Activated CD4-positive, alpha-beta T cell treated with anti-CD3 and anti-CD28 coated beads, Interleukin-2, amount 50 U/mL, for 24 hours (primary cell): ENCODE results near the gene GIT1.

Experiments used
- DNase-seq, 2 donors: peaks; one replicate each; pipeline ENCODE4 v3.0.0-alpha.2; 2020; ENCODE audit warnings: low read depth in 1 of 2, low spot score in 1 of 2

The GIT1 gene

DNA sequence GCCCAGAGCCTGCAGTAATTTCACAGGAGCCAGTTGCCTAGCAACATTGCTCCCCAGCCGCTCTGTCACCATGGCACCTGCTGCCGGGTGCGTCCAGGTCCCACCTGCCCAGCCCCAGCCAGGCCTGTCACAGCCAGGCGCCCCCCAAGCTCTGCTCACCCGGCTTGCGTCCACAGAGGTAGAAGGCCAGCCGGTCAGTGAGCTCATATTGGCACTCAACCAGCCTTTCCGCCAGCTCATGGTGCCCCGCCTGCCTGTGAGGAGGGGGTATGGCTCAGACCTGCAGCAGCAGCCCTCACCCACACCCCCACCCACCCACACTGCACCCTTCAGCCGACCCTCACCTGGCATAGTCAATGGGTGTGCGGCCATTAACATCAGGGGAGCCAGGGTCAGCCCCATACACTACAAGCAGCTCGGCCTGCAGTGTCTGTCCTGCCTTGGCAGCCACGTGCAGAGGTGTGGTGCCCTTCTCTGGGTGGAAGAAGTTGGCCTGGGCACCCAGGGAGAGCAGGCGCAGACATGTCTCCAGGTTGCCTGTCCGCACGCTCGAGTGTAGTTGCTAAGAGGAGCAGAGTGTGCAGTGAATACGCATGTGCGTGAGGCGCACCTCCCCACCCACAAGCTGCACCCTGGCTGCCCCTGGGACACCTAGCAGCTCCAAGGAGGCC is 7.7 kb downstream of the GIT1 start:
- no peak for DNase-seq

DNA sequence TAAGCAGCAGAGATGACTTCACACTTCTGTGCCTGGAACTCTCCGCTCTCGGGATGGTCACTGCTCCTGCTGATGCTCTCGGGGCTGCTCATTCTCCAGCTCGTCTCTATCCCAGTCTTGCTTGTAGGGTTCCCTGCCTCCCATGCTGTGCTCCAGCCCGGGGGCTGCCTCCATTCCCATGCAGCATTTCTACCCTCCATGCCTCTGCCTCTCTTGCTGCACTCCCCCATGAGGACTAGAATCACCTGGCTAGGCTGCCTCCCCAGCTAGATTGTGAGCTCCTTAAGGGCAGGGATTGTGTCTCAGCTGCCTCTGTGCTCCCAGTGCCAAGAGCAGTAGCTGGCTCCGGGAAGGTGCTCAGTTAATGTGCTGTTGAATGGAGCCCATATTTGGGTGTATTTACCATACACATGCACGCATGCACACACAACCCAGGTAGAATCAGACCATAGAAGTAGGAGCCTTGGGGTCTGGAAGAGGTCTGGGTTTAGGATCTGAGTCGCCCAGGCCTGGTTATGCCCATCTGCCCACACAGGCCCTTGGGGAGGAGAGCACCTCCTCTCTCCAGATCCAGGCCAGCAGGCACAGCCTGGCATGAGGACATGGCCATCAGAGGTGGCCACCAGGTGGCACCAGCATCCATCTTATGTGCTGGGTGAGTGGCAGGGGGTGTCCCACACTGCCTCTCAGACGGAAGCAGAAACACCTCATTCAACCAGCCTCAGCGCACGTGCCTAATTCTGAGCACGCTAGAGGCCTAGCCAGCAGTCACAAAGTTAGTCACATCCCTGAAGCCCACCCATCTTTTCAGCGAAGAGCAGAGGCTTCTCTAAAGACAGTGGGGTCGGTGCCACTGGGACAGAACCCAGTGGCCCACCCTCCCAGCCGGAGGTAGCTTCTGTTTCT is 9.3 kb downstream of the GIT1 start:
- DNase-seq, result peak; percentile 78 to 88

DNA sequence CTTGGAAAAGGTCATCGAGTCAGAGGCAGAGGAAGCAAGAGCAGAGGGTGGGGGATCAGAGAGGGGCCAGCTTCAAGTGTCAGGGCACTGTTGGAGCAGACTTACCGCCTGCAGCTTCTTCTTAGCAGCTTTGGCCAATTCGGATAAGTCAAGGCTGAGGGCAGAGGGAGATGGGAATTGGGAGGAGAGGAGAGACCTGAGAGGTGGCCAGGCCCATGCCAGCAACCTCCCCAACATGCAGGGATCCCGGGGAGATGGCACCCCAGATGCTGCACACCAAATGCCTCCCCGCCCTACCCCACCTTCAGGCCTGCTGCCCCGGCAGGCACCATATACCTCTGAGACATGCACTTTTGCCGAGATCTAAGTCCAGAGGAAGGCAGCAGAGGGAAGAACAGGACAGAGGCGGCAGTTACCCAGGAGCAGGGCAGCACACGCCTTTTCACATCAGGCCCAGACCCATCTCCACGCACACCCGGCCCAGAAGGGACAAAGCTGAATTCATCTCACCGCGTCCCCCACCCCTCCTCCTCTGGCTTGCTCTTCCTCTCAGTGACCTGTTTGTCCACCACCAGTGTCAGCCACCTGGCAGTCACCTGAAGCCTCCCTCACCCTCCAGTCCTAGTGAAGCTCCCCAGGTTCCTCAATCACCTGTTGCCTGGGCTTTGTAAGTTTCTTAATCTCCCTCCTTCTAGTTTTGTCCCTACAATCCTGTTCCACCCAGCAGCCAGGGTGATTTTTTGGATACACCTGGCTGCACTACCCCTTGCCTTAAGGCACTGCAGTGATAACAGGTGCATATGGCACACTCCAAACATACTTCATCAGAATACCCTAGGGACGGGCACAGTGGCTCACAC is 10.6 kb downstream of the GIT1 start:
- no peak for DNase-seq

DNA sequence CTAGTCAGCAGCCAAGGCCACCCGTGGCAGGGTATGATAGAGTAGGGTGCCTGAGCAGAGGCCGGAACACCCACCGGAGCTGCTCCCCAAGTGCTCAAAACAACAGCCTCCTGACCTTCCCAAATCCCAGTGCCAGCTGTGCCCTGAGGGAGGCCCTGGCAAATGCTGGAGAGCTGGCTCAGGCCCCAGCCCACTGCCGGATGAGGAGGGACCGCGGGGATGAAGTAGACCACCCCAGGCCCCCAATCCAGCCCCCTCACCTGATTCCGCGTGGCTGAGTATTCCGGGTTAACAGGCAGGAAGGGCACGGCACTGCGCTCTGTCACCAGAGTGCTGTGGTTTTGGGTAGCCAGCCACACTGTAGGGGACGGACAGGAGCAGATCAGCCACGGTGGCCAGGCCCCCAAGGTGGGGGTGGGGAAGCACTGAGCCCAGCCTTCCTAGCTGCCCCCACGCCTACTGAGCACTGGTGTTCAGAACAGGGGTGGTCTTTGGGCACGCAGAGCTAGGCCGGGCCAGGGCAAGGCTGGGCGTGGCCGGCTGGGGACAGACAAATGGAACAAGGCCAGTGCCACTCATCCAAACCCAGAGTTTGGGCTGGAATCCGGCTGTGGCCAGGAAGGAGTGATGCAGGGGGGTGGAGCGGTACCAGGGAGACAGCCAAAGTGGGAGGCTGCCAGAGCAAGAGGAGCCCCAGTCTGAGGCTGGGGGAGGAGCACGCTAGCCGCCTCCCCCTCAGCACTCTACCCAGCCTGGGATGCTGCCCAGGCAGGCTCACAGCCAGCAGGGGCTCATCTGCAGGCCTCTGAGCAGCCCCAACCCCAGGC is 11.8 kb downstream of the GIT1 start:
- DNase-seq, result no peak

DNA sequence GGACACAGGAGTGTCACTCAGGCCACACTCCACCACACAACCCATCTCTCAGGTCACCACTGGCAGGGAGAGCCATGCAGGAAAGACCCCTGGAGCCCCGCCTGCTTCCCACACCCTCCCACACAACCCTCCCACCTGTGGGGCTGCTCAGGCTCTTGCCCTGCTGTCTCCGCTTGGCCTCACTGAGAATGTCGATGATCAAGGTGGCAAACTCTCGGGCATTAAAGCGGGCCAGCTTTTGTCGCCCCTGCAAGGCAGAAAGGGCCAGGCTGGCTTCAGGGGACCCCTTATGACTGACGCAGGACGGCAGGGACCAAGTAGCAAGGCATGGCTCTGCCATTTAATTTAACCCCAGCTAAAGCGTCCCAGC is 12.5 kb downstream of the GIT1 start:
- no peak for DNase-seq

DNA sequence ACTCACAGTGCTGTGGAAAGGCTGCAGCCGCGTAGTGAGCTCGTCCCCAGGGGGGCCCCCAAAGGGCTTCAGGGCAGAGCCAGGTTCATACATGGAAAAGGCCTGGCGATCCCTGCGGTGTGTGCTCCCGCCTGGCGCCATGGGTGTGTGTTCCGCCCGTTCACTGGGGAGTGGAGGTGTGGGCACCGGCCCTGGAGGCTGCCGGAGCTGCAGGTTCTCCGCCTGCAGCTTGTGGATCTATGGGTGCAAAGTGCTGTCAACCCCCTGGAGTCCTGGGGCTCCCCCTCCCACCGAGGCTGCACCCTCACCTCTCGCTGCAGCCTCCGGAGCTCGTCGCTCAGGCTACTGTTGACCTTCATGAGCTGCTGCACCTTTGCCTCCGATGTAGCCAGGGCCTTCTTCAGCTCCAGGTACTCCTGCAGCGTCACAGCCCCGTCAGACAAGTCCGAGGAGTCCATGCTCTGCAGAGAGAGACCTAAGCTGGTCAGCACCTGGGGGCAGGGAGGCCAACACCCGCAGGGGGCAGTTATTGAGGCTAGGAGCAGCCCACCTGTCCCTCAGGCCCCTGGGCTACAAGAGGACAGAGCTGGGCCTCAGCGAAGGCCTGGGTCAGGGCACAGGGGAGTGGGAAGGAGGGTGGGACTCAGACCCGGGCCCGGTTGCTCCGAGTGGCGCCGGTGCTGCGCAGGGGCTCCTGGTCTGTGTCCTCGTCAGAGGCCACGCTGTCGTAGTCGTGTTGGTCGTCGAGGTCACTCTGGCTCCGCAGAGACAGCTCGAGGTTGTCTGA is 13.0 kb downstream of the GIT1 start:
- DNase-seq, result no peak

DNA sequence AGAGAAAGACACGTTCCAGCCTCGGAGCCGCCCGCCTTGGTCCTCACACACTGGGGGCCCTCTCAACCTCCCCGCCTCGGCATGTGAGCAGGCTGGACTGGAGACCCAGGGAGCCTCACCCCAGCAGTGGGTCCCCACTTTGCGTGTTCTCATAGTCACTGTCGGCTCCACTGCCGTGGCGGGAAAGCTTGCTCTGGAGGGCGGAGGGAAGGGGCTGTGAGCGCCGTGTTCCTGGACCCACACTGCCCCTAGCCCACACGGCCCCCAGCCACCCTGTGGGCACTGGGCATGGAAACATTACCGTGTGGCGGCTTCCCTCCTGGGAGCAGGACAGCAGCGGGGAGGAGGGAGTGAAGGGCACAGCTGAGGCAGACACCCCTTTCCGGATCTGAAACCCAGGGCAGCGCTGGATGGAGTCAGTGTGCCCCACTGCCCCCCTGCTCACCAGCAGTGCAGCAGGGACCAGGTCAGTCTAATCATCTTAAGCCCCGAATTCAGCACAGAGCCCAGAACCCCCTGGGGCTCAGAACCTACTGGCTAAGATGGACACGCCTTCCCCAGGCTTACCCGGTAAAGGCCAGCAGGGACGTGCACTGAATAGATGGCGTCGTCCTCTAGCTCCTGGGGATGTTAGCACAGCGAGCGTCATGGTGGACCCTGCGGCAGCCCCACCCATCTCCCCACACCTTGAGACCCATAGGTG is 13.8 kb downstream of the GIT1 start:
- DNase-seq, result no peak

DNA sequence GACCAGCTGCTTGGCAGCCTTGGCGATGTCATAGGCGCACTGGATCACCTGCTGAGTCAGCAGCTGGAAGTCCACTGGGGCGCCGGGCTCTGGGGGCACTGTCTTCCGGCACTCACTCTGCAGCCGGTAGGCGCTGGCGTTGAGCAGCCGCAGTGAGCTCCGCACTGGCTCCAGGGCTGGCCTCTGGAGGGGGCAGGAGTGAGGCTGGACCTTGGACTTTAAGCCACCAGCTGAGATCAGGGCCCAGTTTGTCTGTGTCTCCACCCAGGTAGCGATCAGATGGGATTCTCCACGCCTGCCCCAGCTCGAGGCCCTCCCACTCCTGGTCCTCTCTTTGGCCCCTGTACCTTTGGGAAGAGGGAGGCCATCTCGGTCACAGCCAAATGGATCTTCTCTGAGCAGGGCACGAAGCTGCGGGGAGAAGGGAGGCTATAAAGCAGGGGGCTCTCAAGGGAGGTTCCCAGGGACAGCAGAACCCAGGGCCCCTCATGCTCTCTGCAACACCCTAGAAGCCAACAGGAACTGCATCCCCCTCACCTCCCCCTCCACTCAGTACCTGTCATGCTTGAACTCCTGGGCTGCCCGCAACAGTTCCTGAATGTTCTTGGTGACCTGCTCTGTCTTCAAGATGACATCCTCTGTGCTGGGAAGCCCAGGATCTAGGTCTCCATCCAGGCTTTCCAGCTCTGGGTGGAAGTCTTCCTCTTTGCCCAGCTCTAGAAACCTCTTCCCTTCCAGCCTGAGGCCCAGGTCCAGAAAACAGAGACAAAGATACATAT is 14.5 kb downstream of the GIT1 start:
- no peak for DNase-seq

DNA sequence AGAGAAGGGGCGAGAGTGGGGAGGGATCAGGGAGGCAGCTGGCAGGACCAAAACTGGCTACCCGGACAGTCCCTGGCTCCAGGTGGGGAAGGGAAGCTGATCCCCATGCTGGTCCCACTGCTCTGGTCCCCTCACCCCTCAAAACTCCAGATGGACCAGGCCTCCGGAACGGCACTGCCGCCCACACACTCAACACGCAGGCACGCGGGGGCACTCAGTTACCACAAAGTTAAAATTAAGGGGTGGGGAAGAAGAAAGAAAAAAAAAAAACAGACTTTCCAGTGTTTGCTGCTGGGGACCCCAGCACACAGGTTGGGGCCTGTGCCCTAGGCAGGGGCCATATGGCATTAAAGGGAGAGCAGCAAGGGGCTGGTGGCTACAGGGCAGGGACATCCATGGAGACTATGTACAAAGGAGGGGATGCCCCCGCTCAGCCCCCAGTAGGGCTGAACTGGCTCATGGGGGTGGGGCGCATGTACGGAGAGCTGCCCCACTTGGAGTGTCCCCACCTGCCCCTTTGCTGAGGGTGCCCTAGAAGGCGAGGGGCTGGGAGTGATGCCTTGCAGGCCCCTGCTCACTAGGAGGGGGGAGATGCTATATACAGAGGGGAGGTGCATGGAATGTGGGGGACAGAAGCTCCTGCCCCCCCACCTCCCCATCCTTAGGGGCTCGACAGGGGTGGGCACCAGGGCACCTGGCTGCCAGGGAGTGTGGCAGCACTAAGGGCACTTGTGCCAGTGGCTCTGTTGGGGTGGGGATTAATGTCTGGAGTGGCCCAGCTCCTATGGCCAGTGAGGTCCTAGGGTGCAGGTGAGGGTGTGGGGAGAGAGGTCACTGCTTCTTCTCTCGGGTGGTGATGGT is 15.3 kb downstream of the GIT1 start:
- no peak for DNase-seq

DNA sequence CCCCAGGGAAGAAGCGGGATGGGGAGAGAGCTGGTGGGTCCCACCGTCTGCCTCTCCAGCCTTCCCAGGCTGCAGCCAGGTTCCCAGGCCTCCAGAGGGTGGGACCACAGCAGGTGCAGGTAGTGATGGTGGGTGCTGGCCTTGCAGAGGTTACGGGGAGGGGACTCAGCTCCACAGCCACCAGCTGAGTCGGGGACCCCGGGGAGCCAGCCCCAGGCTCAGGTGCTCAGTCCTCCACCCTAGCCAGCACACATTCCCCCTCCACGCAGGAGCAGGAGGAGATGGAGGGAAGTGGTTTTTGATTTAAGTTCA is 15.9 kb downstream of the GIT1 start:
- no peak for DNase-seq

DNA sequence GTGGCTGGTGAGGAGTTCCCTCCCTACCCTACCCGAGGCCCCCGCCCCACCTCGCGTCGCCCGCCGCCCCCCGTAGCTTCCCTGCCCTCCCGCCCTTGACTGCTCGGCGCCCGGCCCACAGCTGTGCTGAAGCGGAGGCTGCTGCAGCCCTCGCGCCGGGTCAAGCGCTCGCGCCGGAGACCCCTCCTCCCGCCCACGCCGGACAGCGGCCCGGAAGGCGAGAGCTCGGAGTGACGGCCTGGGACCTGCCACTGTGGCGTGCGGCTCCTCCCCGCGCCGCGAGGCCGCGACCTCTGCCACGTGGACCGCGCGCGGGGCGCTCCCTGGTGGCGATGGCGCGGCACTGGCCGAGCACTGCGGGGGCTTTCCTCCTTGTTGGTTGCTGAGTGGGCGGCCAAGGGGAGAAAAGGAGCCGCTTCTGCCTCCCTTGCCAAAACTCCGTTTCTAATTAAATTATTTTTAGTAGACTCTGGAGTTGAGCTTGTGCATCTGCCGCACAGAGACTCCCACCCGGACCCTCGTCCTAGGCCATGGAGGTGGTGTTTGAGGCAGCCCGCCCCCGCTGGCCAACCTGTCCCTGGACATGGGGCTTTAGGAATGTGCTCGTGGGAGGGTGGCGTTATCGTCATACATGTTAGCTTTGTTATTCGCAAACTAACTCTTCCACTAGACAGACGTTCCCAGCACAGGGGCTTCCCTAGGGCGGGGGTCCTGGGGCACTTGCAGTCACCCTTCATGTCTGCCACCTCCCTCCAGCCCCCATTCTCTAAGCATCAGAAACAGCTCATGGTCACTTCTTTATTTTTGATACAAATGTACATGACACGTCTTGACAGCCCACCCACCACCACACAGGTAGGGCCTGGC is 16.5 kb downstream of the GIT1 start:
- DNase-seq, result no peak

DNA sequence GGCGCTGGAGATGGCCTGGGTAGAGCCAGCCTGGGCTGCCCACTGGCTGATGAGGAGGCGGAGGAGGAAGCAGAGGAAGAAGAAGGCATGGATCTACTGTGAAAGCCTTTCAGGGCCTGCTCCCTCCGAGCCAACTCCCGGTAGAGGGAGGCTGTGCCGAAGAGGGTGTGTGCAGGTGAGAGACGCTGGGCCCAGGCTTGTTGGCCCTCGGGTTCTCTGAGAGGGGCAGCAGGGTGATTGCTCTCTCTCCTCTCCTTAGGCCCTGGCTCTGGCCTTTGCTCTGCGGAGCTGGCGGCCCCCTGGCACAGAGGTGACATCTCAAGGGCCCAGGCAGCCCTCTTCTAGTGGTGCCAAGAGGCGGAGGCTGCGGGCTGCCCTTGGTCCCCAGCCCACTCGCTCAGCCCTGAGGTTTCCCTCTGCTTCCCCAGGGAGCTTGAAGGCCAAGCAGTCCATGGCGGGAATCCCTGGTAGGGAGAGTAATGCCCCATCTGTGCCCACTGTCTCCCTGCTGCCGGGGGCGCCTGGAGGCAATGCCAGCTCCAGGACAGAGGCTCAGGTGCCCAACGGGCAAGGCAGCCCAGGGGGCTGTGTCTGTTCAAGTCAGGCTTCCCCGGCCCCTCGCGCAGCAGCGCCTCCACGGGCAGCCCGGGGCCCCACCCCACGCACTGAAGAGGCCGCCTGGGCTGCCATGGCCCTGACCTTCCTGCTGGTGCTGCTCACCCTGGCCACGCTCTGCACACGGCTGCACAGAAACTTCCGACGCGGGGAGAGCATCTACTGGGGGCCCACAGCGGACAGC is 17.4 kb downstream of the GIT1 start:
- no peak for DNase-seq

DNA sequence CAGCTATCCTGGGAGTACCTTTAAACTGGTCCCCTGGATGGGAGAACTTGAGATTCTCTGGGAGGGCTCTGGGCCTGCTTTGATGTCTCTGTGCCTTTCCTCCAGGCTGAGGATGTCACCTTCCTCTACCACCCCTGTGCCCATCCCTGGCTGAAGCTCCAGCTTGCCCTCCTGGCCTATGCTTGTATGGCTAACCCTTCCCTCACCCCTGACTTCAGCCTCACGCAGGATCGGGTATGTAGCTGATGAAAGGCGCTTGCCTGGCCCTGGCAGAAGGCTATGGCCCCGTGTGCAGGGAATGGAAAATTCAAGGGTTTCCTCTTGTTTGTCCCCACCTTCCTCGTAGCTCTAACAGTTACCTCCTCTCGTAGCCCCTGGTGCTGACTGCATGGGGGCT is 18.0 kb downstream of the GIT1 start:
- no peak for DNase-seq

DNA sequence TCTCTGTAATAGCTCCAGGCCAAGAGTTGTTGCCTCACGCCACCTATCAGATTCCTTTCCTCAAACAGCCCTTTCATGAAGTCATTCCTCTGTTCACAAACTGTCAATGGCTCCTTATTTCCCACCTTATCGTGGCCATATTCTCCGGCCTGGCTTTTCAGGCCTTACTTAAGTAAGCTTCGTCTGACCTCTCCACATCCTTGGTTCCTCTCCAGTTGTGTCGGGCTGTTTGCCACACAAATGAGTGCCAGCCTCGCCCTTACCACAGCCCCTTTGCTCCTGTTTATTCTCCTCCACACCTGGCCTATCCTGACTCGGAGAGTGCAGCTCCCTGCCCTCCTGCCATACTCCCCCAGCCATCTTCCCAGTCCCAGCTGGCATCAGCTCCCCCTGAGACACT is 18.9 kb downstream of the GIT1 start:
- DNase-seq, result no peak

DNA sequence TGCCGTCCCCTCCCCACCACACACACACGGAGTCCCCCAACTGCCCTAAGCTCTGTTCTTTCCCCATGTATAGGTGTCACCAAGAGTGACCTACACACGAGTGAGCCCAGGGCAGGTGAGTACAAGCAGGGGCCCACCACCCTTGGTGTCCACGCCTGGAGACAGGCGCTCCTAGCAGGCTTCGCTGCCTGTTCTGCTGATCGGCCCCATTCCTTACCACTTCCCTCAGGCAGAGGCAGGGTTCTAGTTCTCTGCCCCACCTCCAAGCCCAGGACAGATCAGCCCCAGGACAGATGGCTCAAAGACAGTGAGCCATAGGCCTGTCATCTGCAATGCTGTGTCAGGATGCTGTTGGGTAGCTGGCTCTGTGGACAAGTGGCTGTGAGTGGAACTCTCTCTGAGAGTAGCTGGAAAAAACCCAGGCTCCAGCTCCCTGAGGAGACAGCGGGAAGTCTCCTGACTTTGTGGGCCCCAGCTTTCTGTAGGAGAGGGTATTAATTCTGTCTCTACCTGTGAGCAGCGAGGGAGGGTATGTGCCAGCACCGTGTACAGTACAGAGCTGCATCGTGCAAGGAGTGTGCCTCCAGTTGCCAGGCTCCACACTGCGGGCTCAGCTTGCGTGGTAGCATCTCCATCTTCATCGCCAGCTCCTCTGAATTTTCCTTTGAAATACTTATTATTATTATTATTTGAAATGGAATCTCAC is 20.1 kb downstream of the GIT1 start:
- DNase-seq, result no peak
